H9 (cell line): ENCODE data around the gene AGK. TPM values are rescaled to one million over a fixed set of nuclear protein-coding genes. Genes with fewer than 3 reads are reported as not detected.

ENCODE experiments used
- DNase-seq: peaks from one replicate; pipeline ENCODE4 v3.0.0-alpha.2; 2017
- H2AFZ ChIP-seq: one replicate; pipeline ENCODE4 v1.6.1; 2013; ENCODE audit warnings: mild to moderate bottlenecking, low read length, control low read depth, moderate library complexity
- H2AK5ac ChIP-seq: 2 replicates; pipeline ENCODE4 v1.6.1; 2013; ENCODE audit warnings: low read length, control low read depth, mixed read lengths; ENCODE audit not compliant: insufficient read length
- H2BK120ac ChIP-seq: one replicate; pipeline ENCODE4 v1.6.1; 2013; ENCODE audit warnings: low read depth, mild to moderate bottlenecking, low read length, control low read depth, inconsistent platforms; ENCODE audit not compliant: poor library complexity, severe bottlenecking
- H2BK12ac ChIP-seq: 2 replicates; pipeline ENCODE4 v1.6.1; 2013; ENCODE audit warnings: low read length, control low read depth, mixed read lengths, low read depth; ENCODE audit not compliant: insufficient read length
- H2BK15ac ChIP-seq: 2 replicates; pipeline ENCODE4 v1.6.1; 2013; ENCODE audit warnings: low read depth, low read length, control low read depth
- H2BK20ac ChIP-seq: one replicate; pipeline ENCODE4 v1.6.1; 2013; ENCODE audit warnings: low read depth, mild to moderate bottlenecking, low read length, control low read depth, inconsistent platforms; ENCODE audit not compliant: poor library complexity, severe bottlenecking
- H2BK5ac ChIP-seq: 2 replicates; pipeline ENCODE4 v1.6.1; 2013; ENCODE audit warnings: low read length, control low read depth, mixed read lengths; ENCODE audit not compliant: insufficient read length
- H3K14ac ChIP-seq: 2 replicates; pipeline ENCODE4 v1.6.1; 2013; ENCODE audit warnings: low read length, control low read depth; ENCODE audit not compliant: insufficient read depth
- H3K18ac ChIP-seq: 2 replicates; pipeline ENCODE4 v1.6.1; 2013; ENCODE audit warnings: low read depth, mild to moderate bottlenecking, mixed read lengths, low read length, control low read depth; ENCODE audit not compliant: insufficient read length
- H3K23ac ChIP-seq: 2 replicates; pipeline ENCODE4 v1.6.1; 2013; ENCODE audit warnings: low read length, control low read depth, mixed read lengths, low read depth; ENCODE audit not compliant: insufficient read length
- H3K23me2 ChIP-seq: 2 replicates; pipeline ENCODE4 v1.6.1; 2013; ENCODE audit warnings: low read depth, mild to moderate bottlenecking, mixed read lengths, low read length, control low read depth; ENCODE audit not compliant: insufficient read length, poor library complexity, severe bottlenecking
- H3K27ac ChIP-seq: 2 replicates; pipeline ENCODE4 v1.5.1; 2013; ENCODE audit warnings: low read length, control low read depth, mixed read lengths, low read depth; ENCODE audit not compliant: insufficient read length
- H3K27me3 ChIP-seq: 2 replicates; pipeline ENCODE4 v1.6.1; 2013; ENCODE audit warnings: low read length, control low read depth, inconsistent platforms; ENCODE audit not compliant: insufficient read depth
- H3K4ac ChIP-seq: 2 replicates; pipeline ENCODE4 v1.6.1; 2013; ENCODE audit warnings: low read depth, mild to moderate bottlenecking, control low read depth, inconsistent platforms, low read length, moderate library complexity
- H3K4me1 ChIP-seq: 2 replicates; pipeline ENCODE4 v1.6.1; 2013; ENCODE audit warnings: low read length, control low read depth, inconsistent platforms; ENCODE audit not compliant: insufficient read depth
- H3K4me2 ChIP-seq: 2 replicates; pipeline ENCODE4 v1.6.1; 2013; ENCODE audit warnings: low read length, control low read depth, mixed read lengths; ENCODE audit not compliant: insufficient read length, insufficient read depth
- H3K56ac ChIP-seq: 2 replicates; pipeline ENCODE4 v1.6.1; 2013; ENCODE audit warnings: low read depth, mild to moderate bottlenecking, mixed read lengths, low read length, control low read depth; ENCODE audit not compliant: insufficient read length
- H3K79me1 ChIP-seq: 2 replicates; pipeline ENCODE4 v1.6.1; 2013; ENCODE audit warnings: low read depth, mild to moderate bottlenecking, moderate library complexity, low read length, control low read depth, inconsistent platforms; ENCODE audit not compliant: insufficient read depth, poor library complexity, severe bottlenecking
- H3K79me2 ChIP-seq: 2 replicates; pipeline ENCODE4 v1.6.1; 2013; ENCODE audit warnings: low read length, control low read depth, inconsistent platforms; ENCODE audit not compliant: insufficient read depth
- H3K9ac ChIP-seq: 2 replicates; pipeline ENCODE4 v1.6.1; 2013; ENCODE audit warnings: low read length, control low read depth, mixed read lengths; ENCODE audit not compliant: insufficient read length; ENCODE audit errors: extremely low read depth
- H3K9me3 ChIP-seq: one replicate; pipeline ENCODE4 v1.6.1; 2013; ENCODE audit warnings: low read depth, low read length, inconsistent platforms; ENCODE audit not compliant: control insufficient read depth
- H3T11ph ChIP-seq: one replicate; pipeline ENCODE4 v1.6.1; 2013; ENCODE audit warnings: mild to moderate bottlenecking, low read length, control low read depth, inconsistent platforms
- H4K20me1 ChIP-seq: one replicate; pipeline ENCODE4 v1.6.1; 2013; ENCODE audit not compliant: control insufficient read depth, insufficient read length, insufficient read depth
- H4K5ac ChIP-seq: 2 replicates; pipeline ENCODE4 v1.6.1; 2013; ENCODE audit warnings: low read depth, mild to moderate bottlenecking, mixed read lengths, low read length, control low read depth; ENCODE audit not compliant: insufficient read length
- H4K8ac ChIP-seq: replicated peaks from 2 replicates; pipeline ENCODE4 v1.6.1; 2013; ENCODE audit warnings: low read length, control low read depth, mixed read lengths, low read depth; ENCODE audit not compliant: insufficient read length
- H4K91ac ChIP-seq: 2 replicates; pipeline ENCODE4 v1.6.1; 2013; ENCODE audit warnings: low read depth, mild to moderate bottlenecking, moderate library complexity, mixed read lengths, low read length, control low read depth; ENCODE audit not compliant: insufficient read length
- H3K27ac Mint-ChIP-seq, 3 experiments: 2 replicates in 2 of 3; 3 replicates in 1 of 3; pipeline ENCODE4 v1.8.0; 2020 to 2021; ENCODE audit warnings: mixed read lengths in 3 of 3, mild to moderate bottlenecking in 1 of 3, moderate library complexity in 1 of 3
- H3K27me3 Mint-ChIP-seq: 2 replicates; pipeline ENCODE4 v1.8.0; 2021; ENCODE audit warnings: low read depth, mild to moderate bottlenecking, moderate library complexity, mixed read lengths
- H3K36me3 Mint-ChIP-seq, 3 experiments: 2 replicates in 2 of 3; 3 replicates in 1 of 3; pipeline ENCODE4 v1.8.0; 2020 to 2021; ENCODE audit warnings: low read depth in 3 of 3, mixed read lengths in 3 of 3; ENCODE audit not compliant: insufficient read depth in 1 of 3
- H3K4me1 Mint-ChIP-seq, 2 experiments: 2 replicates each; pipeline ENCODE4 v1.8.0; 2020; ENCODE audit warnings: mixed read lengths in 2 of 2
- H3K4me3 Mint-ChIP-seq, 2 experiments: 2 replicates in 1 of 2; 3 replicates in 1 of 2; pipeline ENCODE4 v1.8.0; 2020 to 2021; ENCODE audit warnings: mild to moderate bottlenecking in 2 of 2, mixed read lengths in 2 of 2, moderate library complexity in 1 of 2
- H3K9me3 Mint-ChIP-seq, 2 experiments: 2 replicates in 1 of 2; 3 replicates in 1 of 2; pipeline ENCODE4 v1.8.0; 2020; ENCODE audit warnings: mild to moderate bottlenecking in 2 of 2, mixed read lengths in 2 of 2, moderate library complexity in 1 of 2
- total RNA-seq: library from RNA; stranded (reverse); gene quantifications from 2 replicates; pipeline ENCODE4 v1.2.1, GENCODE V29; 2021
- TF ChIP-seq, protein P1 (sequence below): fragments of 200-600 bp; sonication (generic); conservative IDR thresholded peaks from 3 replicates; pipeline ENCODE4 v1.8.0; 2021; ENCODE audit warnings: antibody characterized with exemption, mild to moderate bottlenecking

Gene AGK
- total RNA-seq, 1 experiment from 2014 or later, result 35.1 TPM

DNA sequence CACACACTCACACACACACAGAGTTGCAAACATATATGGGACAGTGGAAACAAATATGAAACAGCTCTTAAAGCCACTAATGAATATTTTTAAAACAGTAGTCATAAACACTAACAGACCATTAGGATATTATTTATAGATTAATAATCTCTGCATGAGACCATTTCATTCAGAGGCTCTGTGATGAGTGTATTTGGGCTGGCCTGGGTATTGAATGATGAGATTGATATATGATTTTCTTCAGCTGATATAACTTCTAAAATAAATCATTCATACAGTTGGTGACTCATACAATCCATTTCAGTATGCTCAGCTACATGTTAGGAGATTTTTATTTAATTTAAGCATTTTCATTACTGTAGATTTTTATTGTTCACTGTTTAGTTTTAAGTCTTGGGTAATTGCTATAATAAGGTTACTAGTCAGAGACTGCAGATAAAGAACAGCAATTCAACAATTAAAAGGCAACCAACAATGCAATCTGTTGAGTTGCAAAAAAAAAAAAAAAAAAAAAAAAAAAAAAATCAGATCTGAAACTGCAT lies 25.2 kb upstream of the AGK start:
- Histone ChIP-seq H3K27me3 (no peaks in the 10 kb centered on the region), H2BK20ac (no peak overlapping the region), H3K79me1 (no peaks in the 10 kb centered on the region), H4K20me1 (no peaks in the 10 kb centered on the region), H4K91ac (no peak overlapping the region), H3K9me3 (no peaks in the 10 kb centered on the region), H3K23me2 (no peaks in the 10 kb centered on the region), H2BK15ac (no peak overlapping the region), H2AFZ (no peak overlapping the region), H3K14ac (no peak overlapping the region), H3K23ac (no peak overlapping the region), H2BK12ac (no peak overlapping the region), H3K4me2 (no peak overlapping the region), H3T11ph (no peak overlapping the region), H3K9ac (no peak overlapping the region), H4K8ac (no peak overlapping the region), H2BK120ac (no peak overlapping the region), H2BK5ac (no peak overlapping the region), H4K5ac (no peak overlapping the region), H3K79me2 (no peaks in the 10 kb centered on the region), H3K4ac (no peak overlapping the region), H3K18ac (no peak overlapping the region), H3K27ac (no peak overlapping the region), H2AK5ac (no peak overlapping the region), H3K56ac (no peak overlapping the region), H3K4me1 (no peaks in the 10 kb centered on the region)
- DNase-seq, result no peak
- Mint-ChIP-seq H3K36me3 (peaks cover 2 to 5% (median 2%) of the 10 kb centered on the region in 3 experiments; a peak in 3 of 7 replicates), H3K27ac (no peak overlapping the region), H3K4me3 (no peak overlapping the region), H3K9me3 (no peaks in the 10 kb centered on the region), H3K4me1 (peaks cover 4 to 6% of the 10 kb centered on the region in 2 experiments; a peak in 3 of 4 replicates), H3K27me3 (no peaks in the 10 kb centered on the region)
- TF ChIP-seq, protein P1, sequence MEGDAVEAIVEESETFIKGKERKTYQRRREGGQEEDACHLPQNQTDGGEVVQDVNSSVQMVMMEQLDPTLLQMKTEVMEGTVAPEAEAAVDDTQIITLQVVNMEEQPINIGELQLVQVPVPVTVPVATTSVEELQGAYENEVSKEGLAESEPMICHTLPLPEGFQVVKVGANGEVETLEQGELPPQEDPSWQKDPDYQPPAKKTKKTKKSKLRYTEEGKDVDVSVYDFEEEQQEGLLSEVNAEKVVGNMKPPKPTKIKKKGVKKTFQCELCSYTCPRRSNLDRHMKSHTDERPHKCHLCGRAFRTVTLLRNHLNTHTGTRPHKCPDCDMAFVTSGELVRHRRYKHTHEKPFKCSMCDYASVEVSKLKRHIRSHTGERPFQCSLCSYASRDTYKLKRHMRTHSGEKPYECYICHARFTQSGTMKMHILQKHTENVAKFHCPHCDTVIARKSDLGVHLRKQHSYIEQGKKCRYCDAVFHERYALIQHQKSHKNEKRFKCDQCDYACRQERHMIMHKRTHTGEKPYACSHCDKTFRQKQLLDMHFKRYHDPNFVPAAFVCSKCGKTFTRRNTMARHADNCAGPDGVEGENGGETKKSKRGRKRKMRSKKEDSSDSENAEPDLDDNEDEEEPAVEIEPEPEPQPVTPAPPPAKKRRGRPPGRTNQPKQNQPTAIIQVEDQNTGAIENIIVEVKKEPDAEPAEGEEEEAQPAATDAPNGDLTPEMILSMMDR, result no peak
